ENCODE results near the gene PTPRG.

DNA sequence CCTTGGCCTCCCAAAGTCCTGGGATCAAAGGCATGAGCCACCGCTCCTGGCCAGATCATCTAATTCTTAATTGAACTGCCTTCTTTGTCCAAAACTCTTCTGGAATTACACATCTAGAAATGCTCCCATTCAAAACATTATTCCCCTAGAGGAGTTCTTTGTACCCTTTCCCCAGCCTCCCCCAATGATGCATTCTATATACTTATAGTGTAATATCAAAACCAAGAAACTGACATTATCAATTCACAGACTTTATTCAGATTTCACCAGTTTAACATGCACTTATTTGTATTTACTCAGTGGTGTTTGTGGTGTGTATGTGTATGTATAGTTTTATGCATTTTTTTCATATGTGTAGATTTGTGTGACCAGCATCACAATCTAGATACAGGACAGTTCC is 85.0 kb downstream of the PTPRG start:
- TF ChIP-seq TAF1 (IDR thresholded peaks at IDR 0.05; ENCODE audit: borderline replicate concordance, insufficient read depth, low read length) (no peak), POLR2AphosphoS5 (IDR thresholded peaks at IDR 0.05; ENCODE audit: low read depth, low read length) (no peak), SIN3A (IDR thresholded peaks at IDR 0.05; ENCODE audit: borderline replicate concordance, insufficient read depth, low read length) (no peak)
- TF ChIP-seq, protein P1, sequence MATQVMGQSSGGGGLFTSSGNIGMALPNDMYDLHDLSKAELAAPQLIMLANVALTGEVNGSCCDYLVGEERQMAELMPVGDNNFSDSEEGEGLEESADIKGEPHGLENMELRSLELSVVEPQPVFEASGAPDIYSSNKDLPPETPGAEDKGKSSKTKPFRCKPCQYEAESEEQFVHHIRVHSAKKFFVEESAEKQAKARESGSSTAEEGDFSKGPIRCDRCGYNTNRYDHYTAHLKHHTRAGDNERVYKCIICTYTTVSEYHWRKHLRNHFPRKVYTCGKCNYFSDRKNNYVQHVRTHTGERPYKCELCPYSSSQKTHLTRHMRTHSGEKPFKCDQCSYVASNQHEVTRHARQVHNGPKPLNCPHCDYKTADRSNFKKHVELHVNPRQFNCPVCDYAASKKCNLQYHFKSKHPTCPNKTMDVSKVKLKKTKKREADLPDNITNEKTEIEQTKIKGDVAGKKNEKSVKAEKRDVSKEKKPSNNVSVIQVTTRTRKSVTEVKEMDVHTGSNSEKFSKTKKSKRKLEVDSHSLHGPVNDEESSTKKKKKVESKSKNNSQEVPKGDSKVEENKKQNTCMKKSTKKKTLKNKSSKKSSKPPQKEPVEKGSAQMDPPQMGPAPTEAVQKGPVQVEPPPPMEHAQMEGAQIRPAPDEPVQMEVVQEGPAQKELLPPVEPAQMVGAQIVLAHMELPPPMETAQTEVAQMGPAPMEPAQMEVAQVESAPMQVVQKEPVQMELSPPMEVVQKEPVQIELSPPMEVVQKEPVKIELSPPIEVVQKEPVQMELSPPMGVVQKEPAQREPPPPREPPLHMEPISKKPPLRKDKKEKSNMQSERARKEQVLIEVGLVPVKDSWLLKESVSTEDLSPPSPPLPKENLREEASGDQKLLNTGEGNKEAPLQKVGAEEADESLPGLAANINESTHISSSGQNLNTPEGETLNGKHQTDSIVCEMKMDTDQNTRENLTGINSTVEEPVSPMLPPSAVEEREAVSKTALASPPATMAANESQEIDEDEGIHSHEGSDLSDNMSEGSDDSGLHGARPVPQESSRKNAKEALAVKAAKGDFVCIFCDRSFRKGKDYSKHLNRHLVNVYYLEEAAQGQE (IDR thresholded peaks at IDR 0.05; ENCODE audit: insufficient read depth in 1 of 2, low read depth in 2 of 2, low read length in 2 of 2) = no peak

Data from PFSK-1 (cell line).